Smooth muscle cell (in vitro differentiated cells): Measurements from ENCODE around the gene TFPI2. TPM values are rescaled to one million over a fixed set of nuclear protein-coding genes. Genes with fewer than 3 reads are reported as not detected.
"Not testable (repeated sequence)": the region's sequence is repeated elsewhere in the genome, so short reads cannot be mapped to it uniquely, and the experiment has no call there.

Experiments
- DNase-seq: peaks from one replicate; lab custom pipeline; 2025; ENCODE audit not compliant: unreplicated experiment; lab: John Stamatoyannopoulos, UW
- H2AFZ ChIP-seq: fragments of 200-600 bp; sonication (generic); 2 replicates; pipeline ENCODE4 v1.6.0; 2016; ENCODE audit warnings: antibody characterized with exemption, low read depth, mild to moderate bottlenecking
- H3F3A ChIP-seq: fragments of 200-600 bp; sonication (generic); 2 replicates; pipeline ENCODE4 v1.6.0; 2017; ENCODE audit warnings: antibody characterized with exemption, low read depth
- H3K27ac ChIP-seq: fragments of 200-600 bp; sonication (generic); 2 replicates; pipeline ENCODE4 v1.5.1; 2016; ENCODE audit warnings: low read depth, mild to moderate bottlenecking
- H3K27me3 ChIP-seq: fragments of 200-600 bp; sonication (generic); 2 replicates; pipeline ENCODE4 v1.6.1; 2016; ENCODE audit warnings: low read depth, mild to moderate bottlenecking
- H3K36me3 ChIP-seq: fragments of 200-600 bp; sonication (generic); 2 replicates; pipeline ENCODE4 v1.5.1; 2016; ENCODE audit warnings: low read depth
- H3K4me1 ChIP-seq: fragments of 200-600 bp; sonication (generic); 2 replicates; pipeline ENCODE4 v1.5.1; 2016; ENCODE audit warnings: low read depth
- H3K4me2 ChIP-seq: fragments of 200-600 bp; sonication (generic); 2 replicates; pipeline ENCODE4 v1.6.0; 2016; ENCODE audit warnings: mild to moderate bottlenecking
- H3K4me3 ChIP-seq: fragments of 200-600 bp; sonication (generic); 2 replicates; pipeline ENCODE4 v1.5.1; 2016; ENCODE audit warnings: mild to moderate bottlenecking
- H3K79me2 ChIP-seq: fragments of 200-600 bp; sonication (generic); 2 replicates; pipeline ENCODE4 v1.6.0; 2016; ENCODE audit warnings: low read depth, mild to moderate bottlenecking
- H3K9ac ChIP-seq: fragments of 200-600 bp; sonication (generic); 2 replicates; pipeline ENCODE4 v1.6.0; 2016; ENCODE audit warnings: low read depth
- H3K9me3 ChIP-seq: fragments of 200-600 bp; sonication (generic); replicated peaks from 2 replicates; pipeline ENCODE4 v1.5.1; 2016; ENCODE audit warnings: low read depth
- H4K20me1 ChIP-seq: fragments of 200-600 bp; sonication (generic); 2 replicates; pipeline ENCODE4 v1.6.0; 2016; ENCODE audit warnings: low read depth
- WGBS: methylation state at CpG from one replicate; pipeline ENCODE4 v1.1.7; 2016; ENCODE audit warnings: low lambda C conversion rate; 5-methylcytosine and 5-hydroxymethylcytosine counted together
- polyA plus RNA-seq: library from polyadenylated mRNA; unstranded; fragments of >200 nt; fragmentation: Nextera tagmentation; extraction: Ambion mirVana; gene quantifications from 2 replicates; pipeline ENCODE4 v1.2.1, GENCODE V29; 2016
- total RNA-seq: library from RNA; depleted of rRNA; stranded (reverse); fragments of >200 nt; gene quantifications from 2 replicates; pipeline ENCODE4 v1.2.3, GENCODE V29; 2014
- TF ChIP-seq, protein P1 (sequence below): fragments of 200-600 bp; sonication (generic); IDR thresholded peaks from 2 replicates; pipeline ENCODE4 v1.5.1; 2017; ENCODE audit warnings: borderline replicate concordance, mild to moderate bottlenecking, antibody characterized with exemption; ENCODE audit not compliant: insufficient read depth, poor library complexity, severe bottlenecking

Gene TFPI2
- total and polyA plus RNA-seq, 2 experiments from 2014 or later: 104 to 139 TPM

DNA sequence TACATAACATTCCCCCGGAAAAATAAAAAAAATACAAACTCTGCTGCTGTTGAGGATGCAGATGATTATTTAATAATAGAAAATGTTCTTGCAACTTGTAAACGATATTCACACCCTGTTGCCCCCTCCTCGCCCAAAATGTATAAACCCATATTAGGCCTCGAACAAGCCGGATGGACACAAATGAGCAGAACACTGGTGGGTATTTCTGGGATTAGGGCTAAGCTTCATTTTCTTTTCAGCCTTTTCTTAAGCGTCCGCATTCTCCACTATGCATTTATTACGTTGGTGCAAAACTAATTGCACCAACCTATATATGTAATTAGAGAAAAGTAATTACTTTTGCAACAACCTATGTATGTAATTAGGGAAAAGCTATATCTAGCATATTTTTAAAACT is 30.6 kb upstream of the TFPI2 start:
- Histone ChIP-seq H3K27ac (peak overlapping the region; percentile 76), H3K36me3 (peaks cover 3% of the 10 kb centered on the region), H3F3A (peaks cover 7% of the 10 kb centered on the region), H3K27me3 (no peaks in the 10 kb centered on the region), H3K9me3 (no peaks in the 10 kb centered on the region), H3K4me3 (peak overlapping the region; percentile 55), H3K4me2 (peak overlapping the region; percentile 85), H3K9ac (no peak overlapping the region), H3K79me2 (peaks cover 17% of the 10 kb centered on the region), H3K4me1 (peaks cover 24% of the 10 kb centered on the region), H2AFZ (peak overlapping the region; percentile 68), H4K20me1 (no peaks in the 10 kb centered on the region)
- WGBS: 71% methylated on average over 8 of the region's 8 CpGs
- DNase-seq: no peak
- TF ChIP-seq, protein P1, sequence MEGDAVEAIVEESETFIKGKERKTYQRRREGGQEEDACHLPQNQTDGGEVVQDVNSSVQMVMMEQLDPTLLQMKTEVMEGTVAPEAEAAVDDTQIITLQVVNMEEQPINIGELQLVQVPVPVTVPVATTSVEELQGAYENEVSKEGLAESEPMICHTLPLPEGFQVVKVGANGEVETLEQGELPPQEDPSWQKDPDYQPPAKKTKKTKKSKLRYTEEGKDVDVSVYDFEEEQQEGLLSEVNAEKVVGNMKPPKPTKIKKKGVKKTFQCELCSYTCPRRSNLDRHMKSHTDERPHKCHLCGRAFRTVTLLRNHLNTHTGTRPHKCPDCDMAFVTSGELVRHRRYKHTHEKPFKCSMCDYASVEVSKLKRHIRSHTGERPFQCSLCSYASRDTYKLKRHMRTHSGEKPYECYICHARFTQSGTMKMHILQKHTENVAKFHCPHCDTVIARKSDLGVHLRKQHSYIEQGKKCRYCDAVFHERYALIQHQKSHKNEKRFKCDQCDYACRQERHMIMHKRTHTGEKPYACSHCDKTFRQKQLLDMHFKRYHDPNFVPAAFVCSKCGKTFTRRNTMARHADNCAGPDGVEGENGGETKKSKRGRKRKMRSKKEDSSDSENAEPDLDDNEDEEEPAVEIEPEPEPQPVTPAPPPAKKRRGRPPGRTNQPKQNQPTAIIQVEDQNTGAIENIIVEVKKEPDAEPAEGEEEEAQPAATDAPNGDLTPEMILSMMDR: no peak

DNA sequence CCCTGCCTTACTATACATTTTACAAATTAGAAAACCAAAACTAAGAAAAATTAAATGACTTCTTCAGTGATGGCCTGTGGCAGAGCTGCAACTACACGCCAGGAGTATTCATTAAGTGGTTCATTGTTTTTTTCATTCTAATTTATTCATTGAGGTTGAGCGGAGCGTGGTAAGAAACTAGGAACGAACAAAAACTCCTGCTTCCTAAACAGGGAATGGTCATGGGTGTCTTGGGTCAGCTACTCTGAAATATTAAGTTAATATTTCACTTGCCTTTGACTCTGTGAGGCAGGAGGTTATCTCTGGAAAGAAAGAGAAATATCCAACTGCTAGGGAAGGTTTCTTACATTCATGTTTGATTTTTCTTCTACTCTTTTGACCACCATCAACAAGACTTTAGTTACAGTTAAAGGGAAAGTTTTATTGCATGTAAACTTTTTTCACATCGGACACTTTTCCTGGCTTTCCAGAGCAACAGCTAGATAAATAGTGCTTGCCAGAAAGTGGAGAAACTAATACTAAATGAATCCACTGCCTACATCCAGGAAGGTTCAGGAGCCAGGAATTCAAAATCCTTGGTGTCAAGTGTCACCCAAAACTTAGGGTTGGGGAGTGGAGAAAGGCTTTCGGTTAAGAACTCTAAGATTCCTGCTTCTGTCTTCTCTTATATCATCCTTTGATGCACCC is 30.1 kb upstream of the TFPI2 start:
- H3K36me3 ChIP-seq: no peaks in the 10 kb centered on the region
- H3K4me3 ChIP-seq: peak overlapping the region; percentile 11
- peak overlapping the region; percentile 76 for H3K27ac ChIP-seq
- no peak overlapping the region for H3K9ac ChIP-seq
- TF ChIP-seq, protein P1: no peak
- no peak for DNase-seq
- peak overlapping the region; percentile 85 for H3K4me2 ChIP-seq
- H3K27me3 ChIP-seq: no peaks in the 10 kb centered on the region
- peaks cover 7% of the 10 kb centered on the region for H3F3A ChIP-seq
- H3K4me1 ChIP-seq: peaks cover 24% of the 10 kb centered on the region
- H3K9me3 ChIP-seq: no peaks in the 10 kb centered on the region
- H2AFZ ChIP-seq: peak overlapping the region; percentile 68
- H4K20me1 ChIP-seq: no peaks in the 10 kb centered on the region
- WGBS: 87% methylated on average over 6 of the region's 6 CpGs
- peaks cover 17% of the 10 kb centered on the region for H3K79me2 ChIP-seq

DNA sequence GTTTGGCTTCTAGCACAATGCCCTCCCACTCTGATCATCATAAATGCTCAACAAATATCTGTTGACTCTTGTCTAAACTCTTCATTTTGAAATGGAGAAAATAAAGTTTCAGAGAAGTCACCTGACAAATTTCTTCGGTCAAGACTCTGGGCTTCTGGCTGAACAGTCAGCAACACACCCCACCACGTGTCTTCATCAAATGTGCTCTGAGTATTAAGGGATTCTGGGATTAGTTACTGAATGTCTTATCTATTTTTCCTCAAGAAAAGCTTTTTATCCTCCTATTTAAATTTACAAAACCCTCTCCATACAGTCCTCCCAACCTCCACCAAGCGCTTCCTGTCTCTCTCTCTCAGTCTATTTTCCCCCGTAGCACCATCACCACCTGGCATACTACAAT is 25.8 kb upstream of the TFPI2 start:
- not testable (repeated sequence) for H2AFZ ChIP-seq, H3K4me3 ChIP-seq, H3K9ac ChIP-seq, H3K4me2 ChIP-seq, H3F3A ChIP-seq, H3K79me2 ChIP-seq, H3K27ac ChIP-seq, DNase-seq, H3K36me3 ChIP-seq, H3K27me3 ChIP-seq, H4K20me1 ChIP-seq, H3K9me3 ChIP-seq
- peaks cover 12% of the 10 kb centered on the region for H3K4me1 ChIP-seq
- 48% methylated on average over 4 of the region's 4 CpGs for WGBS

DNA sequence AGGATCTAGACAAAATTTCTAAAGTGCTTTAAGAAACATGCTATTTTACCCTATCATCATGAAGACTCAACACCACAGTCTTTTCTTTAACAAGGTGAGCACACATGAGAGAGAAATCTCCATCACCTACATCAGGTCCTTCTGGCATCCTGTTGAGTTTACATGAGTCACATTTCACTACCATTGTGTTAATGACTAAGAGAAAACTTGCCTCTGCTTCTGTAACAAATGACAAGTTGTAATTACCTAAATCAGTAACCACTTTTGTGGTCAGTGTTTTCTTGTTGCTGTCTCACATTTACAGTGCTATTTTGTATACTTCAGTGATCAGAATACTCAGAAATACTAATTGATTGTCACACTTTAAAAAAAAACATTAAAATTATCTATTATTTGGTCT is 25.3 kb upstream of the TFPI2 start:
- not testable (repeated sequence) for H3K36me3 ChIP-seq, H3K4me3 ChIP-seq, H3K4me1 ChIP-seq, H2AFZ ChIP-seq, H3K79me2 ChIP-seq, H3K9me3 ChIP-seq, DNase-seq, H4K20me1 ChIP-seq, H3K9ac ChIP-seq, H3K27ac ChIP-seq, H3K4me2 ChIP-seq, H3F3A ChIP-seq, H3K27me3 ChIP-seq

DNA sequence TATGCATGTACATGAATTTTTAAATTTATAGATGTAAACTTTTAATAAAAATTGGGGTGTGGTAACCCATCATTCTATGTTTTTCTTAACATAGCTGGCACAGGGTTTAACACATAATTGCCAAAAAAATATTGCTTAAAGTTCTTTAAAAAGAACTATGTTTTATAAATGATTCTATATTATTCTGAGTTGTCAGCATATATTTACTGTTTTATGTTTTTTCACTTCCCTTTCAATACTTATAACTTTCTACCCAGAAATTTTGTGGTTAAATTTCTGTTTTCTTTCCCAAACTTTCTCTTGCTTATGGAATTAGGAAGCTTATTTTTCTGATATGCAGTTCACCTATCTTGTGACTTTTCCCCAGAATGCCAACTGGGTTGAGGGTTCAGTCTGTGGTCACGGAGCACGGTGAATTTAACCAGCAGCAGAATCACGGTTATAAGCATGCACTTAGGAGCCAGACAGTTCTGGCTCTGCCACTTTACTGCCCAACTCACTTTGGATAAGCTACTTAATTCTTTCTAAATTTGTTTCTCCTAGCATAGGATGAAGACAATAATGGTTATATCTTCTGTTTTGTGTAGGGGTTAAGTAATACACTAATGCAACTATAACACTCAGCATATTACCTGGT is 24.8 kb upstream of the TFPI2 start:
- not testable (repeated sequence) for H3K4me3 ChIP-seq, H3K27me3 ChIP-seq
- 81% methylated on average over 3 of the region's 3 CpGs for whole genome bisulfite sequencing

More for the DNA sequence above, 24.8 kb upstream of the TFPI2 start:
- not testable (repeated sequence) for H2AFZ ChIP-seq, H3K27ac ChIP-seq, DNase-seq, H3F3A ChIP-seq, H3K79me2 ChIP-seq, H3K9ac ChIP-seq, H3K9me3 ChIP-seq, H3K36me3 ChIP-seq, H4K20me1 ChIP-seq, H3K4me1 ChIP-seq
- peak overlapping the region; percentile 3 for H3K4me2 ChIP-seq
